WTC11 (cell line): ENCODE measurements around the gene WDR72. TPM values are rescaled to one million over a fixed set of nuclear protein-coding genes. Genes with fewer than 3 reads are reported as not detected.

ENCODE experiments used
- ATAC-seq: fragments of 200-7000 bp; cut with Tn5 transposase; 2 replicates; pipeline ENCODE4 v1.10.0; 2021; ENCODE audit warnings: mild to moderate bottlenecking, moderate library complexity
- CTCF ChIA-PET: fragments of 300-600 bp; sonication (Branson Sonifier 250); formaldehyde crosslinking; loops from one replicate; lab custom pipeline; 2021; ENCODE audit warnings: antibody characterized with exemption; lab: Charles Lee
- POLR2A ChIA-PET: fragments of 350-600 bp; sonication (Branson Sonifier 250); formaldehyde crosslinking; loops from one replicate; lab custom pipeline; 2021; ENCODE audit warnings: antibody characterized with exemption; lab: Charles Lee
- DNase-seq: peaks from one replicate; pipeline ENCODE4 v3.0.0; 2021; ENCODE audit warnings: low spot score
- H3K27ac Mint-ChIP-seq: 2 replicates; pipeline ENCODE4 v1.8.0; 2021; ENCODE audit warnings: mixed read lengths
- H3K27me3 Mint-ChIP-seq: 2 replicates; pipeline ENCODE4 v1.8.0; 2021; ENCODE audit warnings: low read depth, mild to moderate bottlenecking, moderate library complexity, mixed read lengths
- H3K36me3 Mint-ChIP-seq: 2 replicates; pipeline ENCODE4 v1.8.0; 2021; ENCODE audit warnings: mixed read lengths
- H3K4me1 Mint-ChIP-seq: 2 replicates; pipeline ENCODE4 v1.8.0; 2022; ENCODE audit warnings: mixed read lengths
- H3K4me3 Mint-ChIP-seq: 2 replicates; pipeline ENCODE4 v1.8.0; 2021; ENCODE audit warnings: mild to moderate bottlenecking, moderate library complexity, mixed read lengths
- H3K9me3 Mint-ChIP-seq: 2 replicates; pipeline ENCODE4 v1.8.0; 2021; ENCODE audit warnings: mixed read lengths
- CDX4 ChIP-seq: fragments of 250-450 bp; sonication (Bioruptor Pico); IDR thresholded peaks from 2 replicates; pipeline ENCODE4 v1.9.0; 2021; ENCODE audit warnings: moderate library complexity, mild to moderate bottlenecking, inconsistent platforms, borderline replicate concordance
- ELF4 ChIP-seq: sonication (generic); formaldehyde crosslinking; IDR thresholded peaks from 2 replicates; pipeline ENCODE4 v1.8.1; 2022; ENCODE audit warnings: low read depth, mild to moderate bottlenecking, moderate library complexity, missing genetic modification reagents
- HMGA2 ChIP-seq: fragments of 250-450 bp; sonication (Bioruptor Pico); IDR thresholded peaks from 2 replicates; pipeline ENCODE4 v1.4.0; 2021; ENCODE audit warnings: mild to moderate bottlenecking, moderate library complexity
- SMAD3 ChIP-seq: sonication (generic); formaldehyde crosslinking; IDR thresholded peaks from 2 replicates; pipeline ENCODE4 v1.8.0; 2022; ENCODE audit warnings: missing genetic modification reagents, mild to moderate bottlenecking, borderline replicate concordance
- SOX15 ChIP-seq: fragments of 250-450 bp; sonication (Bioruptor Pico); IDR thresholded peaks from 2 replicates; pipeline ENCODE4 v1.9.0; 2021; ENCODE audit warnings: mild to moderate bottlenecking
- STAT6 ChIP-seq: sonication (generic); formaldehyde crosslinking; conservative IDR thresholded peaks from 2 replicates; pipeline ENCODE4 v1.8.1; 2023; ENCODE audit warnings: mild to moderate bottlenecking, low read depth, missing genetic modification reagents, moderate library complexity
- TCF7 ChIP-seq: sonication (generic); formaldehyde crosslinking; IDR thresholded peaks from 2 replicates; pipeline ENCODE4 v1.8.0; 2022; ENCODE audit warnings: mild to moderate bottlenecking, low read depth, missing genetic modification reagents, moderate library complexity
- USF1 ChIP-seq: sonication (generic); formaldehyde crosslinking; IDR thresholded peaks from 2 replicates; pipeline ENCODE4 v1.8.0; 2022; ENCODE audit warnings: mild to moderate bottlenecking, missing genetic modification reagents
- ZBTB21 ChIP-seq: sonication (generic); formaldehyde crosslinking; IDR thresholded peaks from 2 replicates; pipeline ENCODE4 v1.8.1; 2023; ENCODE audit warnings: mild to moderate bottlenecking, missing genetic modification reagents, borderline replicate concordance
- ZNF317 ChIP-seq: sonication (generic); formaldehyde crosslinking; IDR thresholded peaks from 2 replicates; pipeline ENCODE4 v1.8.1; 2023; ENCODE audit warnings: low read depth, mild to moderate bottlenecking, moderate library complexity, missing genetic modification reagents, borderline replicate concordance
- ZNF532 ChIP-seq: fragments of 250-450 bp; sonication (Bioruptor Pico); IDR thresholded peaks from 2 replicates; pipeline ENCODE4 v1.9.0; 2021; ENCODE audit warnings: mild to moderate bottlenecking, borderline replicate concordance
- ZNF671 ChIP-seq: fragments of 250-450 bp; sonication (Bioruptor Pico); IDR thresholded peaks from 2 replicates; pipeline ENCODE4 v1.8.0; 2021; ENCODE audit warnings: mild to moderate bottlenecking
- total RNA-seq: library from RNA; stranded (reverse); gene quantifications from 3 replicates; pipeline ENCODE4 v1.2.3, GENCODE V29; 2021

WDR72 gene
- total RNA-seq, 1 experiment from 2014 or later: 8.6 TPM

GRCh38 chr15:53716909-53717876 is 42.3 kb downstream of the WDR72 start (continued):
- TF ChIP-seq STAT6 (CRISPR knock-in tag): no peak
- TF ChIP-seq ZNF671 (CRISPR knock-in tag): no peak
- TF ChIP-seq ZNF317 (CRISPR knock-in tag): no peak
- no peak for TF ChIP-seq USF1
- no peak for TF ChIP-seq SMAD3 (CRISPR knock-in tag)

GRCh38 chr15:53713218-53713617 is 46.2 kb downstream of the WDR72 start:
- no peak overlapping the region for H3K4me3 Mint-ChIP-seq
- no peak overlapping the region for H3K27ac Mint-ChIP-seq
- H3K27me3 Mint-ChIP-seq: no peaks in the 10 kb centered on the region
- DNase-seq (no peak), ATAC-seq (no peak)
- TF ChIP-seq HMGA2 (CRISPR knock-in tag): peak; percentile 98
- no peak for TF ChIP-seq CDX4 (CRISPR knock-in tag)
- POLR2A ChIA-PET: no interaction called here
- no peaks in the 10 kb centered on the region for H3K9me3 Mint-ChIP-seq
- H3K4me1 Mint-ChIP-seq: no peaks in the 10 kb centered on the region
- CTCF ChIA-PET: no interaction called here
- no peaks in the 10 kb centered on the region for H3K36me3 Mint-ChIP-seq

GRCh38 chr15:53710906-53711305 is 48.6 kb downstream of the WDR72 start:
- Mint-ChIP-seq H3K36me3 (no peaks in the 10 kb centered on the region), H3K9me3 (no peaks in the 10 kb centered on the region), H3K4me1 (no peaks in the 10 kb centered on the region), H3K27ac (no peak overlapping the region), H3K4me3 (no peak overlapping the region), H3K27me3 (no peaks in the 10 kb centered on the region)
- CTCF ChIA-PET: no interaction called here
- no peak for DNase-seq
- ATAC-seq: no peak
- POLR2A ChIA-PET: no interaction called here
- TF ChIP-seq ZBTB21 (CRISPR knock-in tag) (no peak), ELF4 (CRISPR knock-in tag) (no peak), SOX15 (no peak), HMGA2 (CRISPR knock-in tag) (no peak), STAT6 (CRISPR knock-in tag) (no peak), ZNF532 (CRISPR knock-in tag) (no peak), TCF7 (CRISPR knock-in tag) (no peak)
